GM23248 (cell line): Measurements from ENCODE around the gene ELOVL4. TPM values are rescaled to one million over a fixed set of nuclear protein-coding genes. Genes with fewer than 3 reads are reported as not detected.

Experiments
- DNase-seq: peaks from one replicate; pipeline ENCODE4 v3.0.0-alpha.2; 2015
- H2AFZ ChIP-seq: fragments of 200-600 bp; sonication (generic); 2 replicates; pipeline ENCODE4 v1.6.1; 2016; ENCODE audit warnings: antibody characterized with exemption
- H3F3A ChIP-seq: fragments of 200-600 bp; sonication (generic); 2 replicates; pipeline ENCODE4 v1.6.1; 2016; ENCODE audit warnings: mild to moderate bottlenecking, antibody characterized with exemption, mixed run types; ENCODE audit not compliant: insufficient read depth
- H3K27ac ChIP-seq: fragments of 200-600 bp; sonication (generic); 2 replicates; pipeline ENCODE4 v1.5.1; 2016; ENCODE audit warnings: mild to moderate bottlenecking
- H3K27me3 ChIP-seq: fragments of 200-600 bp; sonication (generic); replicated peaks from 2 replicates; pipeline ENCODE4 v1.6.1; 2016; ENCODE audit warnings: mild to moderate bottlenecking; ENCODE audit not compliant: insufficient read depth
- H3K36me3 ChIP-seq: fragments of 200-600 bp; sonication (generic); 2 replicates; pipeline ENCODE4 v1.6.1; 2016; ENCODE audit warnings: low read depth, mild to moderate bottlenecking
- H3K4me1 ChIP-seq: fragments of 200-600 bp; sonication (generic); 2 replicates; pipeline ENCODE4 v1.6.1; 2016; ENCODE audit warnings: mild to moderate bottlenecking; ENCODE audit not compliant: insufficient read depth
- H3K4me2 ChIP-seq: fragments of 200-600 bp; sonication (generic); one replicate; pipeline ENCODE4 v1.6.1; 2016; ENCODE audit warnings: mild to moderate bottlenecking; ENCODE audit not compliant: unreplicated experiment
- H3K4me3 ChIP-seq: fragments of 200-600 bp; sonication (generic); 2 replicates; pipeline ENCODE4 v1.5.1; 2016; ENCODE audit warnings: mild to moderate bottlenecking
- H3K79me2 ChIP-seq: fragments of 200-600 bp; sonication (generic); 2 replicates; pipeline ENCODE4 v1.6.1; 2016; ENCODE audit warnings: mild to moderate bottlenecking; ENCODE audit not compliant: insufficient read depth
- H3K9ac ChIP-seq: fragments of 200-600 bp; sonication (generic); 2 replicates; pipeline ENCODE4 v1.6.1; 2016; ENCODE audit warnings: mild to moderate bottlenecking
- H3K9me2 ChIP-seq: fragments of 200-600 bp; sonication (generic); 2 replicates; pipeline ENCODE4 v1.6.1; 2016; ENCODE audit warnings: mixed run types, mild to moderate bottlenecking, moderate library complexity; ENCODE audit not compliant: insufficient read depth
- H3K9me3 ChIP-seq: fragments of 200-600 bp; sonication (generic); one replicate; pipeline ENCODE4 v1.6.1; 2017; ENCODE audit warnings: low read depth
- H4K20me1 ChIP-seq: fragments of 200-600 bp; sonication (generic); 2 replicates; pipeline ENCODE4 v1.6.0; 2016; ENCODE audit not compliant: insufficient read depth
- EZH2 ChIP-seq: fragments of 200-600 bp; sonication (generic); IDR thresholded peaks from 2 replicates; pipeline ENCODE4 v1.6.1; 2018; ENCODE audit warnings: antibody characterized with exemption, mild to moderate bottlenecking; ENCODE audit not compliant: insufficient read depth, poor library complexity, severe bottlenecking
- EZH2phosphoT487 ChIP-seq: fragments of 200-600 bp; sonication (generic); IDR thresholded peaks from 2 replicates; pipeline ENCODE4 v1.6.1; 2018; ENCODE audit warnings: antibody characterized with exemption, moderate library complexity, mild to moderate bottlenecking, low read depth; ENCODE audit not compliant: insufficient read depth
- WGBS, 2 experiments: methylation state at CpG; one replicate each; pipeline ENCODE4 v1.1.6; 2015 to 2017; ENCODE audit warnings: low lambda C conversion rate in 2 of 2, low coverage in 1 of 2; ENCODE audit errors: missing lambda C conversion rate in 2 of 2; 5-methylcytosine and 5-hydroxymethylcytosine counted together
- in situ Hi-C: fragments of 300-500 bp; cut with MboI; formaldehyde crosslinking; loops from 2 replicates; pipeline ENCODE4 v1.15.0; 2020
- polyA plus RNA-seq: library from polyadenylated mRNA; unstranded; fragments of >200 nt; fragmentation: Nextera tagmentation; extraction: Ambion mirVana; gene quantifications from 2 replicates; pipeline ENCODE4 v1.2.1, GENCODE V29; 2016
- total RNA-seq: library from RNA; depleted of rRNA; stranded (reverse); fragments of >200 nt; shearing (Covaris generic); gene quantifications from 2 replicates; pipeline ENCODE4 v1.2.3, GENCODE V29; 2014

Gene ELOVL4
- total and polyA plus RNA-seq, 2 experiments from 2014 or later = 7.0 to 12.5 TPM

DNA sequence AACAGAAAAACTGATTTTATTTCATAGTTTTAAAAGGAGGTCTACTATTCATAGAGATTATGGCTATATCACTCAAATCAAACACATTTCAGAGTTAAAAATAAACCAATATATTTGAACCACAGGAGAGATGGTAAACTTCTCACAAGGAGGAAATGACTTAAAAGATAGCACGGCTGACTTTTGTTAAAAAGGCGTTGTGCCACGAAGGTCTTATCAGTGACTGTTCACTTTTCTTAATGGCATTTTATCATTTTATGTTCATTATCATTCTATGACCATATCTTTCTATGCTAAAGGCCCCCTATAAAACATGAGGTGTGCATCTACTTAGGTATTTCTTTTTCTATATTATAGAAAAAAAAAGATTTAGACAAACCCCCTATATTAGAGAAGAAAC is 19.6 kb downstream of the ELOVL4 start:
- in situ Hi-C loops = no loop called here
- H3K4me2 ChIP-seq = no peak overlapping the region
- H3K27me3 ChIP-seq = no peaks in the 10 kb centered on the region
- no peak overlapping the region for H3K27ac ChIP-seq
- H4K20me1 ChIP-seq = no peaks in the 10 kb centered on the region
- H3K79me2 ChIP-seq = no peaks in the 10 kb centered on the region
- no peak overlapping the region for H2AFZ ChIP-seq
- no peaks in the 10 kb centered on the region for H3F3A ChIP-seq
- DNase-seq = no peak
- H3K9me3 ChIP-seq = no peaks in the 10 kb centered on the region
- H3K36me3 ChIP-seq = peaks cover 6% of the 10 kb centered on the region; the same call in 1 of the 2 replicates
- TF ChIP-seq EZH2phosphoT487 = no peak
- no peak for TF ChIP-seq EZH2
- H3K4me1 ChIP-seq = no peaks in the 10 kb centered on the region
- no peaks in the 10 kb centered on the region for H3K9me2 ChIP-seq
- H3K4me3 ChIP-seq = no peak overlapping the region
- WGBS, 2 experiments = 85 to 87% methylated on average over 3 of the region's 3 CpGs
- no peak overlapping the region for H3K9ac ChIP-seq

DNA sequence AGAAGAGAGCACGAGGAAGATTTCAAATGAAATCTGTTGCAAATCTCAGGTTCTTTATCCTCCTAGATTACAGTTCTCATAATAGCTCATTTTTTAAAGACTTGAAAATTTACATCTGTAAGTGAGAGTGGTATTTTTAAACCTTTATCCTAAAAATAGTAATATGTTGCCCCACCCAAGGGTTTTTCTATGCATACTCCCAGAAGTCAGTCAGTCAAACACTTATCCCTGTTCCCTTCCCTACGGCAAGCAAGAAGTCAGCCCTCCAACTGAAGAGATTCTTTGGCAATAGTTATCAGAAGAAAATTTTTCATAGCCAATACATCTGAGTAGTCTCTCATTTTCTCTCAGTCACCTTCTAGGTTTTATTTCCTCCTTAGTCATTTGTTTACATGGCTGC is 24.1 kb downstream of the ELOVL4 start:
- TF ChIP-seq EZH2 (no peak), EZH2phosphoT487 (no peak)
- in situ Hi-C loops = no loop called here

DNA sequence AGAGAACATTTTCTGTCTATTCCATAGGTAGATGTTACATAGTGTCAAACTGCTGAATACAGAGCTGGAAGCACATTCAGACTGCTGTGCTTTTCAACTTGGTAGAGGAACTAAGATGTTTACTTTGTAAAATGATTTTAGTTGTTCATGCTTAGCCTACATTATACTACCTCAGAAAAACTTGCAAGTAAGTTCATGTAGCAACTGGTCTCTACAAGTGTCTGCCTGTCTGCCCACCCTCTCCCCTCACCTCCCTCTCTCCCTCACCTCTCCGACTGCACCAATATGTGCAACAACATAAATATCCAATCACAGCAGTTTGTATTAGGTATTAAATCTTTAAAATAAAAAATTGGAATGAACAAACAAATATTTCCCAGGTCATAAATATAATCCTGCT is 25.3 kb downstream of the ELOVL4 start:
- in situ Hi-C loops = no loop called here
- H3F3A ChIP-seq = no peaks in the 10 kb centered on the region
- H4K20me1 ChIP-seq = no peaks in the 10 kb centered on the region
- no peaks in the 10 kb centered on the region for H3K9me2 ChIP-seq
- no peaks in the 10 kb centered on the region for H3K4me1 ChIP-seq
- no peaks in the 10 kb centered on the region for H3K9me3 ChIP-seq
- WGBS, 2 experiments = 94 to 95% methylated on average over 1 of the region's 1 CpG
- DNase-seq = no peak
- no peak overlapping the region for H2AFZ ChIP-seq
- no peak overlapping the region for H3K4me2 ChIP-seq
- peaks cover 6% of the 10 kb centered on the region; the same call in 1 of the 2 replicates for H3K36me3 ChIP-seq
- H3K4me3 ChIP-seq = no peak overlapping the region
- no peaks in the 10 kb centered on the region for H3K79me2 ChIP-seq
- no peak overlapping the region for H3K9ac ChIP-seq
- H3K27me3 ChIP-seq = no peaks in the 10 kb centered on the region
- H3K27ac ChIP-seq = no peak overlapping the region
- no peak for TF ChIP-seq EZH2phosphoT487
- no peak for TF ChIP-seq EZH2

More for the DNA sequence above, 24.1 kb downstream of the ELOVL4 start:
- Histone ChIP-seq H2AFZ (no peak overlapping the region), H3K9me3 (no peaks in the 10 kb centered on the region), H3K9me2 (no peaks in the 10 kb centered on the region), H4K20me1 (no peaks in the 10 kb centered on the region), H3F3A (no peaks in the 10 kb centered on the region), H3K79me2 (no peaks in the 10 kb centered on the region), H3K27ac (no peak overlapping the region), H3K27me3 (no peaks in the 10 kb centered on the region), H3K4me2 (no peak overlapping the region), H3K4me1 (no peaks in the 10 kb centered on the region), H3K36me3 (peaks cover 6% of the 10 kb centered on the region; the same call in 1 of the 2 replicates), H3K9ac (no peak overlapping the region), H3K4me3 (no peak overlapping the region)
- 68 to 78% methylated on average over 2 of the region's 2 CpGs for WGBS, 2 experiments
- no peak for DNase-seq

- H3K9me3 ChIP-seq = no peaks in the 10 kb centered on the region
- no peaks in the 10 kb centered on the region for H3K4me1 ChIP-seq
- no peak for DNase-seq
- TF ChIP-seq EZH2phosphoT487 = no peak
- TF ChIP-seq EZH2 = no peak
- no peak overlapping the region for H3K4me3 ChIP-seq
- no peaks in the 10 kb centered on the region for H3K36me3 ChIP-seq
- H3F3A ChIP-seq = no peaks in the 10 kb centered on the region
- H3K4me2 ChIP-seq = no peak overlapping the region
- H3K27ac ChIP-seq = no peak overlapping the region
- in situ Hi-C loops = no loop called here
- no peaks in the 10 kb centered on the region for H3K79me2 ChIP-seq
- H2AFZ ChIP-seq = no peak overlapping the region
- 50 to 56% methylated on average over 2 of the region's 2 CpGs for WGBS, 2 experiments
- H3K9ac ChIP-seq = no peak overlapping the region
- no peaks in the 10 kb centered on the region for H3K9me2 ChIP-seq
- no peaks in the 10 kb centered on the region for H3K27me3 ChIP-seq
- H4K20me1 ChIP-seq = no peaks in the 10 kb centered on the region
Measured at GRCh38 chr6:79913369-79913768, 34.0 kb downstream of the ELOVL4 start.

DNA sequence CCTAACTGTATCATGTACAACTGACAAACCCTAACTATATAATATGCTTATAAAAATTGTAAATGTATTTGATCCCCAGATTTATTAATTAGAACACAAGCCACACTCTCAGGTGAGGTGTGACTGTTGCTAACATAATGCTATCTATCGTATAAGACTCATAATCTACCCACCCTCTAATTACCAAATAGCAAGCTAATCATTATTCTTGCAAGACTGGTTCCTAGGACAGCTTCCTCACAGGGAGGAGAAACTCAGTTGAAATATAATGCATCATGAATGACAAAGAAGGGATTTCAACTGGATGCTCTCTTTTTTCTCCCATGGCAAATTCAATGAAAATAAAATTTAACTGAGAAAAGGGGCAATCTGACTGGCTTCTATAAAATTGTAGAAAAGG is 35.4 kb downstream of the ELOVL4 start:
- H3K9ac ChIP-seq = no peak overlapping the region
- no peaks in the 10 kb centered on the region for H3F3A ChIP-seq
- H3K79me2 ChIP-seq = no peaks in the 10 kb centered on the region
- no peaks in the 10 kb centered on the region for H4K20me1 ChIP-seq
- H3K4me2 ChIP-seq = no peak overlapping the region
- DNase-seq = no peak
- in situ Hi-C loops = no loop called here
- no peaks in the 10 kb centered on the region for H3K9me2 ChIP-seq
- H3K36me3 ChIP-seq = no peaks in the 10 kb centered on the region
- no peak overlapping the region for H3K27ac ChIP-seq
- TF ChIP-seq EZH2phosphoT487 (no peak), EZH2 (no peak)
- H3K4me1 ChIP-seq = no peaks in the 10 kb centered on the region
- no peak overlapping the region for H2AFZ ChIP-seq
- H3K27me3 ChIP-seq = no peaks in the 10 kb centered on the region
- H3K4me3 ChIP-seq = no peak overlapping the region
- 92 to 94% methylated on average over 1 of the region's 1 CpG for WGBS, 2 experiments
- no peaks in the 10 kb centered on the region for H3K9me3 ChIP-seq
